HG02938 (cell line): ENCODE measurements around the gene CGB8.

Source experiments
- ATAC-seq: cut with Tn5 transposase; IDR thresholded peaks from one replicate; pipeline ENCODE4 v1.9.1; 2021; ENCODE audit warnings: mild to moderate bottlenecking, moderate library complexity; ENCODE audit not compliant: unreplicated experiment

The CGB8 gene

GRCh38 chr19:49011194-49011593 lies 37.7 kb downstream of the CGB8 start:
- no peak for ATAC-seq

- no peak for ATAC-seq
Measured at GRCh38 chr19:49010453-49010852, 38.5 kb downstream of the CGB8 start.

- no peak for ATAC-seq
Measured at GRCh38 chr19:49009828-49010227, 39.1 kb downstream of the CGB8 start.

- no peak for ATAC-seq
Measured at GRCh38 chr19:49006905-49007304, 42.0 kb downstream of the CGB8 start.

- no peak for ATAC-seq
Measured at GRCh38 chr19:49004964-49005614, 43.8 kb downstream of the CGB8 start.

GRCh38 chr19:49004133-49004532 lies 44.8 kb downstream of the CGB8 start:
- ATAC-seq = no peak

- ATAC-seq = no peak
Measured at GRCh38 chr19:48999481-49000325, 49.2 kb downstream of the CGB8 start.

- no peak for ATAC-seq
Measured at GRCh38 chr19:48997972-48998371, 50.9 kb downstream of the CGB8 start.
